ENCODE results near the gene CCN2.
"Not testable (repeated sequence)": the region's sequence is repeated elsewhere in the genome, so short reads cannot be mapped to it uniquely, and the experiment has no call there.

Gene CCN2

DNA sequence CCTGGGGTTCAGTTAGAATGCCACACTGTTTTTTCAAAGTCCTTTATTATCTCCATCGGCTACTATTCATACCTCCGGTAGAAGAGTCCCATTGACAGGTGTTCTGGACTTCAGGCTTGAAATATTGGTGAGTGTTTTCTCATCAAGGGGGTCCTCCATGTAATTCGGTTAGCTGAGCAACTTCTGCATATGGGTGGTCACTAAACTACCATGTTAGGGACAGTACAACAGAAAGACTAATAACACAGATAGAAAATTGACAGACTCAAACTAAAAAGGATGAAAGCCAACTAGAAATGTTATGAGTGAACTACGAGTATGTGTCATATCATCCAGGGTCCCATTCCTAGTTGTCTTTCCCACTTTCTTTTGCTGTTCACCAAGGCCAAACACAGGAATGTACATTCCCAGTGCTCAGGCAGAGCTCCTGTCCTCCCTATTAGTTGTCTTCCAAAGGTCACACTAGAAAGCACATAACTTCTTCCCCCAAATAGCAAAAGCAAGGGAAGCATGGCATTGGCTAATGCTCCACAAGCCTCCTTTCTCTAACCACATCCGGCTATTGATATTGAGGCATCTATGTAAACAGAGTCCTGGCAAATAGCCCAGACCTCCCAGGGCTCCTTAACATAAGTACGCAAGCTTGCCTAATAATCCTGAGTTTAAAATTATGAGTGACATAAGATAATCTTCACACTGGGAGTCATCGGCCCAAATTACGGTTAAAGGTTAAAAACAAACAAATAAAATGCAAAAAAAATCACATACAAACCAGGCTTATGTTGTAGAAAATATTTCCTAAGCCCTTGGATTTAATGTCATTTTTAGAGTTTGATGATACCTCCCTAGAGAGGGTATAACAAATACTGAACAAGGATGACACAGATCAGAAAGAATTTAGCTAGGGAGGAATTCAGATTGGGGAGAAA is 13.2 kb downstream of the CCN2 start:
- no peak for DNase-seq

DNA sequence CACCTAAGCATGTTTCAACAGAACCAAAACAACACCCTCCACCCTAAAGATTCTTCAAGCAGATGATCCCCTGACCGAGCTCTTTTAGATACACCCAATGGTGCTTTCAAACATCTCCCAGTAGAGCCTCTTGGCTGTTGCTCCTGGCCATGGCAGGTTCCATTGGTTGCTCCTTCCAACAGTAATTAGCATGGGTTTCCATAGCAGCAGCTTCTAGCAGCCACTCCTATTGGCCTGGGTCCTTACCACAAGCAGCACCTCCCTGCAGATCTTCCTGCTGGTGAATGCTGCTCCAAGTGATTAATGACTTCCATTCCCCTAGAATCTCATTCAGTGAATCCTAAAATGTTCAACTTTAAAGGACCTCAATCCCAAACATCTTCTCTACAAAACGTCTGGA is 13.9 kb downstream of the CCN2 start:
- DNase-seq = no peak

DNA sequence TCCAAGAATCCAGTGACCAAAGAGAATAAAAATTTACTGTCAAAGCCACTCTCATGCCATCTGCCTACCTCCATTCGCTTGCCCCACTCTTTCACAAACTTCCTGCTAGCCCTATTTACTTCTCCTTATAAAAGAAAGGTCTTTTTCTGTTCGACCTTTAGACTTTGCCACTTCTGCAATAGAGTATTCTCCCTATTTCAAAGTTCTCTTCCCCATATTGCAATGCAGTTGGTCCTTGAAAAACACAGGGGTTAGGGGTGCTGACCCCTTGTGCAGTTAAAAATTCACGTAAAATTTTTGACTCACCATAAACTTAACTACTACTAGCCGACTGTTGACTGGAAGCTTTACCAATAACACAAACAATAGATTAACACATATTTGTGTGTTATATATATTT is 15.0 kb downstream of the CCN2 start:
- DNase-seq = no peak

DNA sequence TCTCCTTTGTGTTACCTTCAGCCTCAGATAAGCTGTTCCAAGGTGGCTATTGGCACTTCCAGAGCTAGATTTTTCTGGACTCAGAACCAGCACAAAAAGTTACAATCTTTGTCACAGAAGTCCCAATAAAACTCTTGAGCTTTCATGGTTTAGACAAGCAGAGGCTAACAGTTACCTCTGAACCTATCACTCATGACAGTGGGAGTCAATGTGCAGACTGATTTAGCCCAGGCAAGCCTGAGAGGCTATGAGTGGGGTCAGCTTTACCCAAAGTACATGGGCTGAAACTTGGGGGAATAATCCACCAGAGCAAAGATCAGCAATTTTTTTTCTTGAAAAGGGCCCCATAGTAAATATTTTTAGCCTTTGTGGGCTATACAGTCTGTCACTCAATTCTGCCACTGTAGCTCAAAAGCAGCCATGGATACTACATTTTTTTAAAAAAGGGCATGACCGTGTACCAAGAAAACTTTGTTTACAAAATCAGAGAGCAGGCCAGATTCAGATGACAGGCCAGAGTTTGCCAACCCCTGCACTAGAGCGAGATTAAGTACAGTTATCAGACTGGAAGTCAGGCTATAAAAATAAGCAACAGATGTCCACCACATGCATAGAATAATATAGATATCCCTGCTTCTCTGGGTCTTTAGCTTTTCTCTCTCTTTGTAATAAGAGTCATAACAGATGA is 20.0 kb downstream of the CCN2 start:
- no peak for DNase-seq

DNA sequence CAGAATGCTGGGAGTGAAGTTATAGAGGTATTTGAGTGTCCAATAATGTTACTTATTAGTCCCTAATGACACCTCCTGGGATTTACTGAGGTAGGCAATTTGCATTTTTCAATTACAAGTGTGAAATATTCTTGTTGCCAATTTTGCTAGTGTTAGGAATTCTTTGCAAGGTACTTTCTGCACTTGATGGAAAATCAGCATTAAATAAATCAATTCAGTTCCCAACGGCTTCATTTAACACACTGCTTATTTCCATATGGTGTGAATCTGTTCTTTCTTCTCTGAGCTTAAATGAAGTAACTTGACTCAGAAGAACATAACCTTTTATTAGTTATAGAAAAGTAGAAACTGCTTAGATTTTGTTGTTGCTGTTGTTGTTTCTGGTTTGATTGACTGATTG is 21.2 kb downstream of the CCN2 start:
- no peak for DNase-seq

DNA sequence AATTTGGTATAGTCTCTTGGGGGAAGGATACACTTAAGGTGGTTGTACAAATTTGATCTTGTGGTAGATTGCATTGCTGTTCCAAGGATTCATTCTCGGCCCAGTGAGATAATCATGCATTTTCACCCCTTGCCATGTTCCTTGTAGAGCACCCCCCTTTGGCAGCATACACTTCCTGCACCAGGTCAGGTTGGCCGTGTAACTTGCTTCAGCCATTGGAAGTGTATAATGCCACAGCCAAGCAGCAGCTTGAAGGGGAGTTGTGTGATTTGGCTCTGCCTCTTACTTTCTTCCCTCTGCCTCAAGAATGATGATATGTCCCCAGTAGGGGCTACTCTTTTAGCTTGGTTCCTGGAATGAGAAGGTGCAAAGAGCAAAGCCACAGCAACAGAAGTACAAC is 21.9 kb downstream of the CCN2 start:
- no peak for DNase-seq

DNA sequence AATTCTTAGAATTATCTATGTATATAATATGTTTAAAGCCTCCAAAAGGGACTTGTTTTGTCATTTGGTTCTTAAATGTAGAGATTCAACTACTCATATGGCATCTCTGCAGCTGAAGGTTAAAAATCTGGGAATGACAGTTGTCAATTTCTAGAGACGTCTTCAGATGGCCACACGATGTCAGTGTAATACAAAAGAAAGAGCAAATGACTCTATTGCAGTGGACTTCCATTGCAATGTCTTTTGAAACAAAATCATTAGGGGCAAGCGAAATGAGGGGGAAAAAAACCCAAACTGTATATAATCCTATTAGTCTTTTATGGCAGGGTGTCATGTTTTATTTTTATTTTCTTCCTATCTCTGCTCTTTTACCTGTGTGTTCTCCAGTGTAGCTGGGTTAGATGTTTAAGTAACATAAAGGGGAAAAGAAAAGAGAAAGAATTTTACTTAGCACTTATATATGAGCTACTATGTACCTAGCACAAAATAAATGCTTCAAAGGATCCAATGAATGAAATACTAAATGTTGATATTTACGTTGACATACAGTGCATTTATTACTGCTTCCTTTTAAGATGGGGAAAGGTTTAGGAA is 26.2 kb downstream of the CCN2 start:
- DNase-seq = no peak

DNA sequence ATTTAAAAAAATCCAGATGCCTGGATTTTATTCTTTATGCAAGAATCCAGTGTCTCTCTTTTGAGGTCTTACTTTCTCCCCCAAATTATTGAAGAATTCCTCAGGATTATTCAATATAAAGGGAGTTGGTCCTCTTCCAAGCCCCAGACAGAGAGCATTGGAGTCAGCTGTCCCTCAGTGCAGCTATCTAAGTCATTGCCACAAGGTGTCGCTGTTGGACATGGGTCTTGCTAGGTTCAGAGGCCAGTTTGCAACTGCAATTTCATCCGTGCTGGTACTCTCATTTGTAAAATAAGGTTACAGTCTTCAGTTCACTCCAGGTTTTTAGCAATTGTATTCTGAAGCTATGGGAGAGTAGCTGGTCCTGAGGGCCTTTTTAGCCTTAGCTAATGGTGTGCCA is 27.8 kb downstream of the CCN2 start:
- DNase-seq = no peak

DNA sequence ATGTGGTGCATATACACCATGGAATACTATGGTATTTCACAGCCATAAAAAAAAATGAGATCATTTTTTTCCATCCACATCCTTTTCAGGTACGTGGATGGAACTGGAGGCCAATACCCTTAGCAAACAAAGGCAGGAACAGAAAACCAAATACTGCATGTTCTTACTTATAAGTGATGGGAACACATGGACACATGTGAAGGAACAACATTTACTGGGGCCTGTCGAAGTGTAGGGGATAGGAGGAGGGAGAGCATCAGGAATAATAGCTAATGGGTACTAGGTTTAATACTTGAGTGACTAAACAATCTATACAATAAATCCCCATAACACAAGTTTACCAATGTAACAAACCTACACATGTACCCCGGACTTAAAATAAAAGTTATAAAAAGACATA is 30.5 kb downstream of the CCN2 start:
- DNase-seq = no peak

DNA sequence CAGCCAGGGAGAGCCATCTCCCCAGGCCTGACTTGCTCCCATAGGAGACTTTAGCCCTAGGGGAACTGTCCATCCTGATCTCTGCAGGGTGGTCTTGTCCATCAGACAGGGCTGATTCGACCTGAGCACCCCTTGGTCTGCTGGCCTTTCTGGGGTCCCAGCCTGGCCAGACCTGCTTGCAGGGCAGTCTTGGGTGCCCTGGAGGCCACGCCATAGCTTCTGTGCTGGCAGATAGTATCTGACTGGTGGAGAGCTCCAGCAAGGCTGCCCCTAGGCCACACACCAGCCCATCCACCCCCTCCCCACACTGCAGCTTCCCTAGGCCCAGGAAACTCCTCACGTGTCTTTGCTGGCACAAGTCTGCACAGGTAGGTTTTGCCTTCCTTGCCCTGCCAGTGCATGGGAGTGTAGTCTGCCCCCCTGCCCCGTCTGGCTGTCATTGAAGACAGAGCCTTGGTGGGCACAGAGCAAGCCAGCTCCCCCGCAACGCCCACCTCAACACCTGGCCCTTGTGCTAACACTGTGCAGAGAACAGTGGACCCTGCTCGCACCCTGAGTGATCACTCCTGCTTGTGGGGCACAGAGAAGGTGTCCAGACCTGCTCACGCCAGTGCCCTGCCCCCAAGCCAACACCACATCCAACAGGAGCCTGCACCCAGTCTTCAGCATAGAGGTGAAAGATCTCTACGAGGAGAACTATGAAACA is 32.4 kb downstream of the CCN2 start:
- DNase-seq = no peak

DNA sequence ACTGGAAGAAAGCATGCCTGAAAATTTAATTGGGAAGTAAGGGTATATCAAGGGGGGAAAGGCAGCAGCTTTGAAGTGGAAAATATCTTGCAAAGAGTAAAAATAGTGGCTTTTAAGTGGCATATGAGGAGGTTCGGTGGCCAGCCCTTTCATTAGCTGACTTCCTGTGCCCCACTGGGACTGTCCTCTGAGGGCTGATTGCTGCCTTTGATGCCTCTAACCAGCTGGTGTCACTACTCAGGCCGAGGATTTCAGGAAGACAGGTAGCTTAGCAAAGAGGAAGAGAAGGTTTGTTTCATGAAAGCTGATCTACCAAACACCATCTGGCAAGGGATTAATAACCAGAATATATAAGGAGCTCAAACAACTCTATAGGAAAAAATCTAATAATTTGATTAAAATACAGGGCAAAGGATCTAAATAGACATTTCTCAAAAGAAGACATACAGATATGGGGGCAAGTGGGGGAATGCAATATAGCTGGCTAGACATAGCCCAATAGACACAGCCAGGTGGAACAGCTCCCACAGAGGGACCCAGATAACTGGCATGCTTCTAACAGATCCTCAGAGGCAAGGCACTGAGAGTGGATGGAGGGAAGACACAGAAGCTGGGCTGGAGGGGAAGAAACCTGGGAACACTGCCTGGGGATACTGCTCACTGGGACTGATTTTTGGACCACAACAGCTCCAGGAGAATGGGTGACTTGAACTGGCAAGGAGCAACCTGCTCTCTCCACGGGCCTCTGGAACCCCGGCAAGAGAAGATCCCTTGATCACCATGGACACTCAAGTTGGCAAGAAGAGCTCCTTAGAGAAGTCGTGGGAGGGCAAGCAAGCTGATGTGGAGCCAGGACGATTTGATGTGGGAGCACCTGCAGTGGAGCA is 33.2 kb downstream of the CCN2 start:
- no peak for DNase-seq

DNA sequence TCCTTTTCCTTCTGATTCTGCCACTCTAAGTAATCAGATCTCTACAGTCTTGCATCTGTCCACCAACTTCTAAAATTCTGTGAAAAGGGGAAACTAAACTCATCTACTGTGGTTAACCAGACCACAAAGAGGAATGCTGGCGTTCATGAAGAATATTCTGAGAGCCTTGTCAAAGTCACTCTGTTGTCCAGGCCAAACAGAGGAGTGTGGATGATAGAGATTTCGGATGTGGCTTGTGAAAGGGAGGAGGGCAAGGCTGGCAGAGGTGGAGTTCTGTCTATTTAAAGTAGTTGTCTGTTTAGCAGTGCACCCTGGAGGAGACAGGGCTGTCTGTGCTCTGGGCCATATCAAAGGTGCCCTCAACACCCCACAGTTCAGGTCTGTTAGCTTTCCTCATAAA is 33.9 kb downstream of the CCN2 start:
- no peak for DNase-seq

DNA sequence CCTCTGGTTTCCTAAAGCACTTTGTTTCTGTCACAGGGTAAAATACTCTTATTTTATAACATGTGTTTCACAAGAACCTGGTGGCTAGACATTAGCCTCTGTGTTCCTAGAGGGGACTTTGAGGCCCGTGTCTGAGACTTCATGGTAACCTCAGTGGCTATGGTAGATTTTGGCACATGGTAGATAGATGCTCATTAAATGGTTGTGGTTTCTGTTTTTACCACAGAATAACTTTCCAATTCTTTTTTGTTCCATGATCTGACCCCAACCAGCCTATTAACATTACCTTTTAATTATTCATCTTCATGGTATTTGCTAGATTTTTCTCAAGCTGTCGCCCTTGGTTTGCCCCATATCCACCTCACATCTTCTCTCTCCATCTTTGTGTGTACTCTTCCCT is 34.3 kb downstream of the CCN2 start:
- no peak for DNase-seq

DNA sequence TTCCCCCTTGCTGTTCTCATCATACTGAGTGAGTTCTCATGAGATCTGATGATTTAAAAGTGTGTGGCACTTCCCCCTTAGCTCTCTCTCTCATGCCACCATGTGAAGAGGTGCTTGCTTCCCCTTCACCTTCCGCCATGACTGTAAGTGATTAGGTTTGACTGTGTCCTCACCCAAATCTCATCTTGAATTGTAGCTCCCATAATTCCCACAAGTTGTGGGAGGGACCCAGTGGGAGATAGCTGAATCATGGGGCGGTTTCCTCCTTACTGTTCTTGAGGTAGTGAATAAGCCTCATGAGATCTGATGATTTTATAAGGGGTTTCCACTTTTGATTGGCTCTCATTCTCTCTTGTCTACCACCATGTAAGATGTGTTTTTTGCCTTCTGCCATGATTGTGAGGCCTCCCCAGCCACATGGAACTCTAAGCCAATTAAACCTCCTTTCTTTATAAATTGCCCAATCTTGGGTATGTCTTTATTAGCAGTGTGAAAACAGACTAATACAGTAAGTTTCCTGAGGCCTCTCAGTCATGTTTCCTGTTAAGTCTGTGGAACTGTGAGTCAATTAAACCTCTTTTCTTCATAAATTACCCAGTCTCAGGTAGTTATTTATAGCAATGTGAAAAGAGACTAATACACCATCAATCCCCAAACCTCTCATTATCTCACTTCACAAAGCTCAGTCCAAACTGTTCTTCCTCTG is 34.9 kb downstream of the CCN2 start:
- DNase-seq = not testable (repeated sequence)

DNA sequence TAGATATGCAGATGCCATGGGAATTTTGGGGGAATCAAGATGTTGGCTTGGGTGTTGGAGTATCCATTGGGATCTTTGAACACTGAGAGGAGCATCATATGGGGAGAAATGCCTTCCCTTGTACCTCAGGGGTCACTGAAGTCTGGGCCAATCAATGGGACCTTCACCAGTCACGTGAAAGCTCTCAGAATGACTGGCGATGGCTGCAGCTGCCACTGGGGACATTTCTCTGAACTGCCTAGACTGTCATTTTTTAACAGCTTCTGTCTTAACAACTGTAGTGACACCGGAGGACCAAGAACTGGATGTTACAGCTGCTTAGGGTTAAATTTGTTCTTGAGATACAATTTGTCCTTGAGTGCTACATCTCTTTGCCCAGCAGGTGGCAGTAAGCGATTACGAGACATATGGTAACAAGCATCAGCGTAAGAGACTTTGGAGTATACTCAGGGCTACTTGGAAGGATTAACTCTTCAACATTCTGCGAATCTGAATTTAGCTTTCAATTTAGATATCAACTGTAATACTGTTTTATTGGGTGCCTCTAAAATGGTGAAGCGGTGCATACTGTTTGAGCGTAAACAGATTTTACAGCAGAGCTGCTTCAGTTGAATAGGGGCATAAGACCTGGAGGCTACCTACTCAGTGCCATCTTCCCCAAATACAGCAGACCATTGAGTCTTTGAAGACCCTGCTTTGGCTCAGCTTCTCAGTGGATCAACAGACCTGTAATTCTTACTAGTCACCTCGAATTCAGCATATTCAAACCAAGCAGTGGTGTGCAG is 36.0 kb downstream of the CCN2 start:
- DNase-seq = peak; percentile 58

DNA sequence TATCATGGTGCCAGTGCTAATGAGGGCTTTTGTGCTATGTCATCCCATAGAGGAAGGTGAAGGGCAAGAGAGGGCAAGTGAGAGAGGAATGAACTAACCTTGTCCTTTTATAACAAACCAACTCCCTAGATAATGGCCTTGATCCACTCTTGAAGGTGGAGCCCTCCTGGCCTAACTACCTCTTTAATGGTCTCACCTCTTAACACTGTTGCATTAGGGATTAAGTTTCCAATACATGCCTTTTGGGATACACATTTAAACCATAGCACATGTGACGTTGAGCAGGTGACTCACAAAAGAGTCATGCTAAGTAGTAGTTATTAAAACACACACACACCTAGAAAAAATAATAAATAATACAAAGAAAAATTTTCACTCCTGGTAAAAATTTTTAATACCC is 36.9 kb downstream of the CCN2 start:
- no peak for DNase-seq

DNA sequence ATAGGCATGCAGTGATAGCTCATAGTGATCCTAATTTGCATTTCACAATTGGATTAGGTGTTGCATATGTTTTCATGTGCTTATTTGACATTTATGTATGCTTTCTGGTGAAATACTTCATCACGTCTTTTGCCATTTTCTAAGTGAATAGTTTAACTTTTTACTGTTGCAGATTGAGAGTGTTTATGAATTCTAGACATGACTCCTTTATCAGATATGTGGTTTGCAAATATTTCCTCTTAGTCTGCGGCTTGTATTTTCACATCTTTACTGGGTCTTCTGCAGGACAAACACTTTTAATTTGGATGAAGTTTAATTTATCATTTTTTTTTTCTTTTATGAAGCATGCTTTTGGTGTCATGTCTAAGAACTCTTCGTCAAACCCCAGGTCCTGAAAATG is 39.2 kb downstream of the CCN2 start:
- no peak for DNase-seq

DNA sequence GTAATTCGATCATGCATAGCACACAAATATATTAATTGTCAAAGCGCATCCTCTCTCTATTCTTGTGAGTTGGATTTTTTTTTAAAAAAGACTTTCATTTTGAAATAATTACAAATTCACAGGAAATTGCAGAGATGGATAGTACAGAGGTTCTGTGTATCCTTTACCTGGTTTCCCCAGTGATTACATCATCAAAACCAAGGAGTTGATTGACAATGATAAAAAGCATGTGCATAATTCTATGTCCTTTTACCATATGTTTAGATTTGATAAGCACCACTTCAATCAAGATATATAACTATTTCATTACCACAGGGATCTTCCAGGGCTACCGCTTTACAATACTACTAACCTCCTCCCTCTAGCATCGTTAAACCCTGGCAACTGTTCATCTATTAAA is 40.2 kb downstream of the CCN2 start:
- DNase-seq = no peak

DNA sequence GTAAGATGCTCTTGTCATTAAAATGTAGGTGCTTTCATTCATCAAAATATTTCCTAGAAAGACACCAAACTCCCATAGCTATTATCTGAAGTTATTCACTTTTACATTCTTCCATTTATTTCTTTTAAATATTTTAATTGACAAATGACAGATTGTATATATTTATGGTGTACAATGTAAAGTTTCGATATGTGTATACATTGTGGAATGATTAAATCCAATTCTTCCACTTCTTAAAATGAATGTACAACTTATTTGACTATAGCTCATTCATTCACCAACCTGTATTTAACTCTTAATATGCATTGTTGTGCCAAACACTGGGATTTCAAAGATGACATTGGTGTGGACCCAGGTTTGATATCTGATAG is 41.0 kb downstream of the CCN2 start:
- no peak for DNase-seq

DNA sequence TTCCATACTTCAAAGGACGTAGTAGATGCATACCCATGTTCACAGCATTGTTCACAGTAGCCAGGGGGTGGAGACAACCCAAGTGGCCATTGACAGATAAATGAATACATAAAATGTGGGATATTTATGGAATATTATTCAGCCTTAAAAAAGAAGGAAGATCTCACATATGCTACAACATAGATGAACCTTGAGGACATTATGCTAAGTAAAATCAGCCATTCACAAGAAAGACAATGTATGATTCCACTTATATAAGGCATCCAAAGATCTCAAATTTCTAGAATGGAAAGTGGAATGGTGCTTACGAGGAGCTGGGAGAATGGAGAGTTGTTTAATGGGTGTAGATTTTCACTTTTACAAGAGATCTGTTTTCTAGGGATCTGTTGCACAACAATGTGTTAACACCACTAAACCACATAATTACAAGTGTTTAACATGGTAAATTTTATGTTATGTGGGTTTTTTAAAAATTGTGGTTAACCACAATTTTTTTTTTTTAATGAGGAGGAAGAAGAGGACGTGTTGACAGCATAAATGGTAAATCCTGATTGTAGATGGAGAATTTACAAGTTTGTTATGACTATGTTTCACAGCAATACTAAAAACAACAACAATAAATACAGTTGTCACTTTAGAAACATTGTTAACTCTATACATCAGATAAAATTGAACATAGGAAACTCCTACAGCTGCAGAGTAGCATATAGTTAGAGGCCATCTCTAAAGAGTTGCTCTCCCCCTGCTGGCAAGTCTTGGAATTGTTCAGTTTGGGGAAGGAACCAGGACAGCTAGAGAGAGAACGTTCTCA is 41.6 kb downstream of the CCN2 start:
- DNase-seq = peak; percentile 56

All from NCI-H1436 (cell line).